Measurements from ENCODE around the gene ROBO4.

Gene ROBO4

DNA sequence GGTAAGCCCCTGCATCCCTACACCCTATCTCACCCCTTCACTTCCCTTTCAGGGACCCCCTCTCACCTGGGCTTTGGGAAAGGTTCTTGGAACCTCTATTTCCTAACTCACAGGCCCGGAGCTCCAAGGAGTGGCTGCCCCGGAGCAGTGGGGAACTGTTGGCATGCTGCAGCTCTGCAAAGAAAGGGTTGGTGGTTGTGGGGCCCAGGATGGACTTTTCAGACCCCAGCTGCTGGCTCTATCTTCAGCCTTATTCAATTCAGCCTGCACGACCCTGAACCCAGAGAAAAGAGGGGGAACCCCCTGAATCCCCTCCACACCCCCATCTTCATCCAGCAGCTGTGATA is 10.0 kb downstream of the ROBO4 start:
- DNase-seq, result no peak

DNA sequence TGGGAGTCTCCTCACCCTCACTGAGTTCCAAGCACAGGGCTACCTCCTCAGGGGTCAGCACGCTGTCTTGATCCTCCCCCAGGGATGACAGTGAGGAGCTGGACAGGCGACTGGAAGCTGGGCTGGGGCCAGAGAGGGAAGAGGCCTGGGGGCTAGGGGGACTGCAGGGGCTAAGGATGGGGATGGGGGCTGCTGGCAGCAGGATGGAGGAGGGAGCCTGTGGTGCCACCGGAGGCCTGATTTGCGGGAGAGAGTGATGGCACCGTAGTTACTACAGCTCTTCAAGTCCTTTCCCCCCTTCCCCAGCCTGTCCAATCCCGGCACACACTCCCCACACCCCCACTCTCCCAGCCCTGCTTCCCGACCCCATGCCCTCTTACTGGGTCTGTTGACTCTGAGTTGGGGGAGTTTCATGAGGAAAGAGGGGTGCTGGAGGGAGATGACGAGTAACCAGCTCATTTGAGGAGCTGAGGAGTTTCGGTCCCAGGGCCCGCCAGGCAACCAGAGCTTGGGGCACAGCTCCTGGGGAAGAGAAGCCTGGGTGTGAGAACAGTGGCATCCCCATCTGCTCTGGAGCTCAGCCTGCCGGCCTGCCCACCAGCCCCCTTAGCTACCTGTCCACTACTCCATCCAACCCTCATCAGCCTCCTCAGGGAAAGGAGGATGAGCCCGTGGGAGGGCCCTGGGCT is 10.5 kb downstream of the ROBO4 start:
- no peak for DNase-seq

DNA sequence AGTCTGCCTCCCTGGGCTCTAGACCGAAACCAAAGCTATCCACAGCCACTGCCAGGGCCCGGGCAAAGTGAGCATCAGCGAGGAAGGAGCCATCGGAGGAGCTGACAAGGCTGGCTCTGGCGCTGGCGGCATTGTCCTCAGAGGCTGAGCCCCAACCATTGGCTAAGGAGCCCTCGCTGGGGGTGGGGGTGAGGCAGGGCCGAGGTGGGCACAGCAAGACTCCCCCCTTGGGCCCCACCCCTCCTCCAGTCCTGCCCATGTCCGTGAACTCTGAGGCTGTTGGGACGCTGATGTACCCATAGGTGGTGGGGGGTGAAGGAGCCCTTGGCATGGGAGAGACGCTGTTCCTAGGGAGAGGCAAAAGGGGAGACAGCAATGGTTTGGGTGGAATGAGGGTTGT is 11.2 kb downstream of the ROBO4 start:
- DNase-seq, result no peak

DNA sequence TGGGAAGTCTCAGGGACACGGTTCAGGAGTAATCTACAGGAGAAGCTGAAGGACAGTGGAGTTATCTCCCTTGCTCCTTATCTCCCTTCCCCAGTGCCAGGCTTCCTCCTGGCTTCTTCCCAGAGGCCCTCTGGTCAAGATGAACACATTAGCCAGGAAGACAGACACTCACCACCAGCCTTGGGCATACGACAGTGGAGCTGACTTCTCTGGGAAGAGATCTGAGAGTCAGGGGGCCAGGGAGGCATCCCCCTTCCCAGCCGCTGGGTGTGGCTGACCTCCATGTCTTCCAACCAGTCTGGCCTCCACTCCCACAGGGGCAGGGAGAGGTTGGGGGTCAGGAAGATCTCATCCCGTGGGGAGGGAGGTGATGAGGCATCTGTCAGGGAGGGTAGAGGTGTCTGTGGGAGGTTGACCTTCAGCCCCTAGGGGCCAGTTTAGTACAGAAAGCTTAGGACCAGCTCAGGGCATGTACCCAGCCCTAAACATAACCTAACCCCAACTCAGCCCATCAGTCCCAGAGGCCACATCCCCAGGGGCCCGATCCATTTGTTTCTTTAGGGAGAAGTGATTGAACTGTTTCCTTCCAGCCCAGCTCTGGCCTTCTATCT is 12.7 kb downstream of the ROBO4 start:
- DNase-seq, result no peak

DNA sequence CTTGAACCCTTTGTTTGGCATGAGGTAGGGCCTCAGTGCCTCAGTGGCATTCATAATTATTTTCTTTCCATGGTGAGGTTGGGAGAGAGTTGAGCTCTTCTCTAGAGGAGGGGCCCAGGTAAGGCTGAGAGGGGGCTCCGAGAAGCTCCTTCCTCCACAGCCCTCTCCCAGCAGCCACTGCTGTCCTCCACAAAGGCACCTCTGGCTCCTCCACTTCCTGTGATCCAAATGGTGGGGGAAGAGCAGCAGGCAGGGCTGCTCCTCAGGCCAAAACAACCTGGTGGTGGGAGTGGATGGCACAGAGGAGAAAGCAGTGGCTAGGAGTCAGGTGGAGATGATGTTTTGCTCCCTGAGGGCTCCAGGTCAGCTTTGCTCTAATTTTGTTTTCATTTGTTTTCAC is 13.3 kb downstream of the ROBO4 start:
- no peak for DNase-seq

DNA sequence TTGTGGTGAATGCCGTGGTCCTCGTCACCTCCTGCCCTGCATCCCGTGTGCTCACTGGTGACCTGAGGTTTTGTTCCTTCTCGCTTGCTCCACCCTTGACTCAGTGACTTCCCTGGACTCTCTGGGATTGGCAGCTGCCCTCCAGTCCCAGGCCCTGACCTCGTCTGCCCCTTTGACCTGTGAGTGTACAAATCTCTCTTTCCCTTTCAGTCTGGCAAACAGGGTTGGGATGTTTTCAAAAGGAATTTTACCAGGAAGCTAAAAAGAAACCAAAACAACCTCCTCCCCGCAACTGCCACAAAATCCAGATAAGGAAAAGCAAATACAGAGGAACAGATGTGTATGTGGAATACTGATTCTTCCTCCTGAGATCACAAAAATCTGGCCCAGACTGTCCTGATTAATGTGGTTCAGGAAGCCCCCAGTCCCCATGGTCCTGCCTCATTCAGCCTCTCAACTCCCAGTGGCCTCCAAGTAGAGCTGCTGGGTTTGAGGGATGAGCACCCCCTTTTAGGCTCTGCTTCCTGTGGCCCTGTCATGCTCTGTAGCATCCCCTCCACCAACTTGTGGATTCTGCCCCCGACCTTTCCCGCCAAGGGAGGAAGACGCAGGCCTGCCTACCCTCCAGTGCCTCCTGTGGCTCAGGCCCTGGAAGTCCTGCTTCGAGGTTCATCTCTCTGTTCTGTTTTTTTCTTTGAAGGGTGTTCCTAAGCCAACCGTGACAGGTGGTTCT is 15.2 kb downstream of the ROBO4 start:
- DNase-seq, result no peak

DNA sequence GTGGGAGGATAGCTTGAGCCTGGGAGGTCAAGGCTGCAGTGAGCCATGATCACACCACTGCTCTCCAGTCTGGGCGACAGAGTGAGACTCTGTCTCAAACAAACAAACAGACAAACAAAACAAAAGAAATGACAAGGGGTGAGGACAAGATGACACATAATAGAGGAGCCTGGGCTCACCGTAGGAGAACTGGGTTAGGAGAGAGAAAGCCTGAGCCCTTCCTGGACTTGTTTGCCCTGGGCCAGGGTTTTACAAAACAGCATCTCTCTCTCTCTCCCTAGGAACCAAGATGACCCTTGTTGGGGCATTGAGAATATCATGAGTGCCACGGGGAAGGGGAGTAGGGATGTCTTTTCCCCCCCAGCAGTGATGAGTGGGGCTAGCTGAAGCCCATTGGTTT is 16.7 kb downstream of the ROBO4 start:
- no peak for DNase-seq

DNA sequence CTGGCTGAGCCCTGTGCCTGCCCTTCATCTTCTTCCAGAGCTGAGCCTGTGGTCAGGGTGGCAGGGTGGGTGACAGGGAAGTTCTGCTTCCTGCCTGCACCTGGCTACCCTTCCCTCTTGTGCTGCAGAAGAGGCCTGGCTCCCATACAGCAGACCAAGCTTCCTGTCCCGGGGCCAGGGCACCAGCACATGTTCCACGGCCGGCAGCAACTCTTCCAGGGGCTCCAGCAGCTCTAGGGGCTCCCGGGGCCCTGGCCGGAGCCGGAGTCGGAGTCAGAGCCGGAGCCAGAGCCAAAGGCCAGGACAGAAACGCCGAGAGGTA is 17.4 kb downstream of the ROBO4 start:
- DNase-seq, result no peak

DNA sequence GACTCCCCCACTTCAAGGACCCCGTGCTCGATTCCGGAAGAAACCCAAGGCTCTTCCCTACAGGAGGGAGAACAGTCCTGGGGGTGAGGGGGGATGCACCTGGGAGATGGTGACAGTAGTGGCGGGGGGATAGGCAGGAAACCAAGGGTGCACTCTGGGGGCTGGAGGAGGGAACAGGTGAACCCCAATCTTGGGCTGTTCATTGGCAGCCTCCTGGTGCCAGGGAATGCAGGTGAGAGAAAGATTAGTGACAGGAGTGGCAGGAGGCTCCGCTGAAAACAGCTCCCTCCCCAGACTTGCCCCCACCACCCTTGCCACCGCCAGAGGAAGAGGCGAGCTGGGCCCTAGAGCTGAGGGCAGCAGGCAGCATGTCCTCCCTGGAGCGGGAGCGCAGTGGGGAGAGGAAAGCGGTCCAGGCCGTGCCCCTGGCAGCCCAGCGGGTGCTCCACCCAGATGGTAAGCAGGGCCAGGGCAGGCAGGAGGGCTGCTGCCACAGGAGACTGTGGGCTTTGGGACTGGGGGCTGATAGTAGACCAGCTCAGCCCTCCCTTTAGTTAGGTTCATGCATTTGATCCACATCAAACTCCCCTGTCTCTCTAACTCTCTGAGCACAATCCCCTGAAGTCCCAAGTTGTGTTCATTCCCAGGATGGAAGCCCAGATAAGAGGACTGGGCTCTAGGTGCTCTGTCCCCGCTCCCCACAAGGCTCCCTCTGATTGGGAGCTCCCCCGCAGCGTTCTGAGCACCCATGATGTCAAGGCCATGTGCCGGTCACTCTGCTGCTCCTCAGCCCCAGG is 18.0 kb downstream of the ROBO4 start:
- DNase-seq, result no peak

DNA sequence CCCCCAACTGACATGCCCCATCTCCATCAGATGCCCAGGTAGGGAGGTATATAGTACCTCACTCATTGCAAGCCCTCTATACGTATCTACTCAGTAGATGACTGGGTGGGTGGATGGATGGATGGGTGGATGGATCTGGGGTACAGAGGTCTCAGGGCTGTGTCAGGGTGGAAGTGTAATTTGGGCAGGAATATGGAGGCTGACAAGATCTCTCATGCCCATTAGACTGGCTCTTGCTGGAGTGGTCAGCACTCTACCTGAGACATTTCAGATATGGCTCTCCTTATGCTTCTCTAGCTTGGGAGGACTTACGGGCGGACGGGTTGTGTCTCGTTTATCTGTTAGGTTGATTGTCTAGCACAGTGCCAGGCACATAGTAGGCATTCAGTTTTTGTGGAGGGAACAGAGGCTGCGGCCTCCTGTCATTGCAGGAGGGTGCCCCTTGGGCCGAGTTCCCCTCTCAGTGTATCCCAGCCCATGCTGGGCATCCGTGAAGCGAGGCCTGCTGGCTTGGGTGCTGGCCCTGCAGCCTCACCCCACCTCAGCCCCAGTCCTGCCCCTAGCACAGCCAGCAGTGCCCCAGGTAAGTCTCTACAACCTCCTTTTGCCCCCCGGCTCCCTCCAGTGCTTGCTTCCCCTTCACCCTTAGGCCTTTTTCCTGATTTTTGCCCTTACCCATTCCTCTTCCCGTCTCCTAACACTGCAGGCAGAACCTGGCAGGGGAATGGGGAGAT is 18.7 kb downstream of the ROBO4 start:
- DNase-seq, result no peak

DNA sequence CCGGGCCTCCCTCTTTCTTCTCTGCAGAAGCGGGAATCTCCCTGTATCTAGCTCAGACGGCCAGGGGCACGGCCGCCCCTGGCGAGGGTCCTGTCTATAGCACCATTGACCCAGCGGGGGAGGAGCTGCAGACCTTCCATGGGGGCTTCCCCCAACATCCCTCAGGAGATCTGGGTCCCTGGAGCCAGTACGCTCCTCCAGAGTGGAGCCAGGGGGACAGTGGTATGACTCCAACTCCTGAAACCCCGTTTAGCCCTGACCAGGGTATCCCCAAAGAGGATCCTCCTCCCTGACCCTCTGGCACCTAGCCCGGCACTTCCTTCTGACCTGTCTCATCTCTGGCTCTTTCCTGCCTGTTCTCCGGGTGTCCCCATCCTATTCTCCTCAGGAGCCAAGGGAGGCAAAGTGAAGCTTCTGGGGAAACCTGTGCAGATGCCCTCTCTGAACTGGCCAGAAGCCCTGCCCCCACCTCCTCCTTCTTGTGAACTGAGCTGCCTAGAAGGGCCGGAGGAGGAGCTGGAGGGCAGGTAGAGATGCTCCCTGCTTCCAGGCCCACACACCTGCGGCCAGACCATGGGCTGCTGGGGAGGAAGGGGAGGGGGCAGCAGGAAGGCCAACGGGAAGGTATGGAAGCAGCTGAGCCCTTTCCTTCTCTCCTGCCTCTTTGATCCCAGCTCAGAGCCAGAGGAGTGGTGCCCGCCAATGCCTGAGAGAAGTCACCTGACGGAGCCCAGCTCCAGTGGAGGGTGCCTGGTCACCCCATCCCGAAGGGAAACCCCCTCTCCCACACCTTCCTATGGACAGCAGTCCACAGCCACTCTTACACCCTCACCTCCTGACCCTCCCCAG is 19.5 kb downstream of the ROBO4 start:
- no peak for DNase-seq

DNA sequence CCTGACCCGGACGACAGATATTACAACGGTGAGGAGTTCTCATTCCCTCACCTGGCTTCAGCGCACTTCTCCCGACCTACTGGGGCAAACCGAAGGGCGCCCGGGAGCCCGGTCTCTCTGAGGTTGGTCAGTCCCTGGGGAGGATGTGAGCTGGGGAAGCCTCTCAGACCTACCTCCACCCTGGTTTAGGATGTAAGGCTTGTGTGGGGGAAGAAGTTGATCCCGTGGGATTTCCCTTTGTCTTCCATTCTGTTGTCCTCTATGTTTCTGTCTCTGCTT is 20.1 kb downstream of the ROBO4 start:
- DNase-seq, result no peak

DNA sequence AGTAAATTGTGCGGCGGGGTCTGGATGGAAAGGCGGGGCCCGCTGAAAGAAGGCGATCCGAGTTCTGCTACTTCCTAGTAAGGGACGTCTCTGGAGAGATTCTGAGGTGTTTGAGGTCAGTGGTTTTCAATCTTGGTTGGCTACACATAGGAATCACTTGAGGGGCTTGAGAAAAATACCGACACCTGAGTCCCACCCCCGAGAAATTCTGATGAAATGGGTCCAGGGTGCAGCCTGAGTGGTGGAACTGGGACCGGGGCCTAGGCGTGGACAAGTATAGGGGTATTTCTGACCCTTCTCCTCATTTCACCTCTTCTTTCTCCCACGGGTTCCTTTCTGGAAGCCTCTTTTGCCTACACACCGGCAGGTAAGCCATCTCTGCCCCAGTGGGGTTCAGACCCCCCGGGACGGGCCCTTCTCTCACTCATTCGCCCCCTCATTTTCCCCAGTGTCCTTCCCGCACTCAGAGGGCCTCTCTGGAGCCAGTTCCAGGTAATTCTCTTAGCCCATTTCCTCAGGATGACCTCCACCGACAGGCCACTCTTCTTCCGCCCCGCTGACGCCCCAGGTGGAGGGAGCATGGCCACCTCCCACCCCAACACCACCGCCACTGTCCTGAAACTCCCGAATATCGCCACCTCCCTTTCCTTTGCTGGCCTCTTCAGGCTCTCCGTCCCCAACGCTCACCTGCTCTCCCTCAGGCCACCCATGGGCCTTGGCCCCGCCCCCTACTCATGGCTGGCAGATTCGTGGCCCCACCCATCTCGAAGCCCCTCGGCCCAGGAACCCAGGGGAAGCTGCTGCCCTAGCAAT is 20.6 kb downstream of the ROBO4 start:
- DNase-seq, result no peak

DNA sequence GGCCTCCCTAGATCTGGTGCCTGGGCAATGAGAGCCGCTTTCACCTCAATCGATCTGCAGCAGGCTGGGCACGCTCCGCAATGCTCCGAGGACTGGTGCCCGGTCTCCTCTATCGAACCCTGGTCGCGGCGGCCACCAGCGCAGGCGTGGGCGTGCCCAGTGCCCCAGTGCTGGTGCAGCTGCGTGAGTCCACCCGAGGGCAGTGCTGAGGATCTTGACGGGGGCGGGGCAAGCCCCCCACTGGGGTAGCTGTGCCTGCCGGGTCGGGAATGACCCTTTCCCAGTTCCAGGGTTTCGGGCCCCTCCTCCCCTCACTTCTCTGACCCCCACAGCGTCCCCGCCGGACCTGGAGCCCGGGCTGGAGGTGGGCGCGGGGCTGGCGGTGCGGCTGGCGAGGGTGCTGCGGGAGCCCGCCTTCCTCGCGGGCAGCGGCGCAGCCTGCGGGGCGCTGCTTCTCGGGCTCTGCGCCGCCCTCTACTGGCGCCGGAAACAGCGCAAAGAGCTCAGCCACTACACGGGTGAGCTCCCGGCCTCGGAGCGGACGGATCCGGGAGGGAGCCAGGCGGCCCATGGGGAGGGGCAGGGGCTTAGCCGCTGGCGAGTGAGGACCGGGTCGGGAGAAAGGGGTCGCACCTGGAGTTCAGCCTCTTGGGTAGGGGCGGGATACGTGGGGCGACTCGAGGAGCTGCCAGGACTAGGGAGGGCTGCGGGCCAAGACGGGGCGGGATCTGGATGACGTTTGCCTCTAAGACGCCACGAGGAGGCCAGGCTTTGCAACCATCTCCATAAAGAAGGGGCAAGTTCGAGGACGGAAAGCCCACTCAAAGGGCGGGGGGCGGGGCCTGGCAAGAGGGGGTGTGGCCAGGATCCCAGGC is 21.5 kb downstream of the ROBO4 start:
- no peak for DNase-seq

DNA sequence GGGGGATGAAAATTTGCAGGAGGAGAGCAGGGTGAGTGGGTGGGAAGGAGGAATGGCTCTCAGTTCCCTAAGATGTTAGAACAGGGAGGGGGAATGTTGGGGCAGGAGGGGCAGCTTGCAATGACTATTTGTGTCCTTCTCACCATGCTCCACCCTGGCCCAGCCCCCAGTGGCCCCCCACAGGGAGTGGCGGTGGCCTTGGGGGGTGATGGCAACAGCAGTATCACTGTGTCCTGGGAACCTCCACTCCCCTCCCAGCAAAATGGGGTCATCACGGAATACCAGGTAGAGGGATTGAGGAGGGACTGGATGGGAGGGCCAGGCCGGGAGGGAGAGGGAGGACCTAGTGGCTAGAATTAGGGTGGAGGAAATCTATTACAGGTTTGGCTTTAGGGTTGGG is 22.3 kb downstream of the ROBO4 start:
- DNase-seq, result no peak

DNA sequence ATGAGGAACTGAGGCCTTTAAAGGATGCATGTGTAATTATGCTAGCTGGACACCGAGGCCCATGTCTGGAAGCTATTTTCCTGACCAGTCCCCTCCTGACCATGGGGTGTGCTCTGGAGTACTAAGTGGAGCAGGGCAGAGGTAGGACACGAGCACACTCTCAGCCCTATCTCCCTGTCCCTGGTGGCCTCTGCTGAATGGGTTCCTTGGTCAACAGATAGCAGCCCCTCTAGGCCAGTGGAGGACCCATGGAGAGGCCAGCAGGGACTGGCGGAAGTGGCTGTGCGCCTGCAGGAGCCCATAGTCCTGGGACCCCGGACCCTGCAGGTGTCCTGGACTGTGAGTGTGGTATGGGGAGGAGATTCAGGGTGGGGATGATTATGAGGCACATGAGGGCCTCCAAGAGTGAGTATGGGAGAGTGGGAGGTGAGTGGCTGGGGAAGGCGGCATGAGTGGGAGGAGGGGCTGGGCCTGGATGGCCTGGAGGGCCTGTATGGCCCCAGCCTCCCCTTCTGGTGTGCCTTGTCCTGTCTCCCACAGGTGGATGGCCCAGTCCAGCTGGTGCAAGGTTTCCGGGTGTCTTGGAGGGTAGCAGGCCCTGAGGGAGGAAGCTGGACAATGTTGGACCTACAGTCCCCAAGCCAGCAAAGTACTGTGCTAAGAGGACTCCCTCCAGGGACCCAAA is 23.0 kb downstream of the ROBO4 start:
- DNase-seq, result no peak

DNA sequence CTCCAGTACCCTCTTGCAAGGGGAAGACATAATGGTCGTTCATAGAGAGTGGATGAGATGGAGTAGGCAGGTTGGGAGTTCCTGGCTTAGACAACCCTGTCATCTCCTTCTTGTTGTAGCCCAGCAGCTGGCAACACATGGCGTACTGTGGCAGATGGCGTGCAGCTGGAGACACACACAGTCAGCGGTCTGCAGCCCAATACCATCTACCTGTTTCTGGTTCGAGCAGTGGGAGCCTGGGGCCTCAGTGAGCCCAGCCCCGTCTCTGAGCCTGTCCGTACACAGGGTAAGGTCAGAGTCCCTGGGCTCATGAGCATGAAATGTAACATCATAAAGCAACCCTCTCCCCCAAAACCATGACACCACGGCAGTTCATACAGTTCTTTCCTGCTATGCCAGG is 23.7 kb downstream of the ROBO4 start:
- no peak for DNase-seq

DNA sequence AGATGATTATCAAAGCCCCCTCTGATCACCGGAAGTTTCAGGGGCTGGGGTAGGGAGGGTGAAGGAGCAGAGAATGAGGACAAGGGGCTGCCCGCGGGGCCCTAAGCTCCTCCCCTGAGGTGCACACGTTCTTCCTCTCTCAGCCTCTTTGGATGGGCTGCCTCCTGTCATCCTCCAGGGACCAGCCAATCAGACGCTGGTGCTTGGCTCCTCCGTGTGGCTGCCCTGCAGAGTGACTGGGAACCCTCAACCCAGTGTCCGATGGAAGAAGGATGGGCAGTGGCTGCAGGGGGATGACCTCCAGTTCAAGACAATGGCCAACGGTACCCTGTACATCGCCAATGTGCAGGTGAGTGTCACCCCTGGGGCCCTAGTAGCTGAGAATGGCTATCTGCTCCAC is 24.9 kb downstream of the ROBO4 start:
- no peak for DNase-seq

DNA sequence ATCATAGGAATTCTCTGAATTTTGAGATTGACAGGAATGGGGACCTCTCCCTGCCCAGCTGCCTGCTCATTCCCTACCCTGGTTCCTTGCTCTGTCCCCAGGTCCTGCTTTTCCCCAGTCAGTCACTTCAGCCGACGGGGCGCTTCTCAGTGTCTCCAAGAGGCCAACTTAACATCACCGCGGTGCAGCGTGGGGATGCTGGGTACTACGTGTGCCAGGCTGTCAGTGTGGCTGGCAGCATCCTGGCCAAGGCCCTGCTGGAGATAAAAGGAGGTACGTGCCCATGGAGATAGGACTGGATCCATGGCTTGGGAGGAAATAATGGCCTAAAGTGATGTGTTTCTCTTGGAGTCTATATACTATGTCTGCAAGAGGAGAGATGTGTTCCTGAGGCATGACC is 25.4 kb downstream of the ROBO4 start:
- no peak for DNase-seq

DNA sequence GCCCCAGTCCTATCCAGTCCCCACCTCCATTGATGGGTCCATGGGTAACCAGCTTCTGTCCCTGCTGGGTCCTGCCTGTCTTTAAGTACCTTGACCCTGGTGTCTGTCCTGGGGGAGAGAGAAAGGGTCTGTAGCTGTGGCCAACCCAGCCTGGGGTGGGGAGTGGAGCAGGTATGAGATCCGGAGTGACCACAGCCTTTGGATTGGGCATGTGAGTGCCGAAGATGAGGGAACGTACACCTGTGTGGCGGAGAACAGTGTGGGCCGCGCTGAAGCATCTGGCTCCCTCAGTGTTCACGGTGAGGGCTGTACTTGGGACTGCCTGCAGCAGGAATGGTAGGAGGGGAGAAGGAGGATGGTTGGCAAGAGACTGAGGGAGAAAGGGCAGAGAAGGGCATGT is 27.2 kb downstream of the ROBO4 start:
- no peak for DNase-seq
